ENCODE results near the gene IFTAP.

The IFTAP gene

DNA sequence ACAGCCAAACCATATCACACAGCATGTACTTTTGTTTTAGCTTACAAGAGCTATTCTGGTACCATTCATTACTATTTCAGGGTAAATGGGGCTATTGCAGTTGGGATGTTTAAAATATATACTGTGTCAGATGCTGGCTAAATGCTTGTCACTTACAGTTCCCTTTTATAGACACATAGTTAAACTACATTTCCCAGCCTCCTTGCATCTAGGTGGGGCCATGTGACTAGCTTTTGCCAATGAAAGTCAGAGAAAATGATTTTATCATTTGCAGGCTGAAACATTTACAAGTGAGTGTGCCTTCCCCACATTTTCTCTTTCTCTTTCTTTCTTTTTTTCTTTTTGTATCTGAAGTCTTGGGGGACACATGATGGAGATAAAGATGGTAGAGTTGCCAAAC, 7.8 kb upstream of the IFTAP start:
- H3K4me2 ChIP-seq (ENCODE audit: low read length): no peak overlapping the region
- H3K4me1 ChIP-seq (ENCODE audit: low read length): no peaks in the 10 kb centered on the region
- peaks cover 27% of the 10 kb centered on the region for H3K27me3 ChIP-seq (ENCODE audit: low read depth, low read length)
- TF ChIP-seq, protein P1, sequence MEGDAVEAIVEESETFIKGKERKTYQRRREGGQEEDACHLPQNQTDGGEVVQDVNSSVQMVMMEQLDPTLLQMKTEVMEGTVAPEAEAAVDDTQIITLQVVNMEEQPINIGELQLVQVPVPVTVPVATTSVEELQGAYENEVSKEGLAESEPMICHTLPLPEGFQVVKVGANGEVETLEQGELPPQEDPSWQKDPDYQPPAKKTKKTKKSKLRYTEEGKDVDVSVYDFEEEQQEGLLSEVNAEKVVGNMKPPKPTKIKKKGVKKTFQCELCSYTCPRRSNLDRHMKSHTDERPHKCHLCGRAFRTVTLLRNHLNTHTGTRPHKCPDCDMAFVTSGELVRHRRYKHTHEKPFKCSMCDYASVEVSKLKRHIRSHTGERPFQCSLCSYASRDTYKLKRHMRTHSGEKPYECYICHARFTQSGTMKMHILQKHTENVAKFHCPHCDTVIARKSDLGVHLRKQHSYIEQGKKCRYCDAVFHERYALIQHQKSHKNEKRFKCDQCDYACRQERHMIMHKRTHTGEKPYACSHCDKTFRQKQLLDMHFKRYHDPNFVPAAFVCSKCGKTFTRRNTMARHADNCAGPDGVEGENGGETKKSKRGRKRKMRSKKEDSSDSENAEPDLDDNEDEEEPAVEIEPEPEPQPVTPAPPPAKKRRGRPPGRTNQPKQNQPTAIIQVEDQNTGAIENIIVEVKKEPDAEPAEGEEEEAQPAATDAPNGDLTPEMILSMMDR (IDR thresholded peaks at IDR 0.05; ENCODE audit: low read depth, low read length): no peak
- no peak for TF ChIP-seq EZH2phosphoT487 (IDR thresholded peaks at IDR 0.05; ENCODE audit: low read depth)
- H4K20me1 ChIP-seq (ENCODE audit: insufficient read depth, low read length): no peaks in the 10 kb centered on the region
- H3K79me2 ChIP-seq (ENCODE audit: low read length): no peaks in the 10 kb centered on the region
- H3K9me3 ChIP-seq (ENCODE audit: insufficient read depth, low read length): no peaks in the 10 kb centered on the region
- H2AFZ ChIP-seq (ENCODE audit: low read depth, low read length): no peak overlapping the region
- no peaks in the 10 kb centered on the region for H3K36me3 ChIP-seq (replicated peaks; ENCODE audit: low read depth, low read length)
- no peak overlapping the region for H3K27ac ChIP-seq (ENCODE audit: low read length)
- no peak overlapping the region for H3K9ac ChIP-seq (ENCODE audit: low read length)
- H3K4me3 ChIP-seq (ENCODE audit: low read length): no peak overlapping the region

DNA sequence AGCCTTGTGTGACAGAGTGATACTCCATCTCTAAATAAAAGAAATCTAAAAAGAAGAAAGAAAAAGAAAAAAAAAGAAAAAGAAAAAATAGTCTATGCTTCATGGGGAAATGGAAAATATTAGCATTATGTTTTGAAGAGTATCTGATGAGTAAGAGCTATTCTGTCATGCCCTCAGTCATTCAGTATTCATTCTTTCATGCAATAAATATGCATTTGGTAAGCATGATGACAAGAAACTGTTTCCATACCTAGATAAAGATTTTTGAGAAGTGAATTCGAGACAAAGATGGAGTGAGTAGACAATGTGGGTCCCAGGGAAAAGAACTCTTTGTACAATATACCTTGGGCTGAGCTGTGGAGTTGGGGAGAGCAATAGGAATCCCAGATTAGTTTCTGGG, 6.2 kb upstream of the IFTAP start:
- Histone ChIP-seq H3K9ac (ENCODE audit: low read length) (no peak overlapping the region), H2AFZ (ENCODE audit: low read depth, low read length) (no peak overlapping the region), H3K4me2 (ENCODE audit: low read length) (no peak overlapping the region), H3K27ac (ENCODE audit: low read length) (no peak overlapping the region), H3K36me3 (replicated peaks; ENCODE audit: low read depth, low read length) (no peaks in the 10 kb centered on the region), H3K4me1 (ENCODE audit: low read length) (no peaks in the 10 kb centered on the region), H3K4me3 (ENCODE audit: low read length) (no peak overlapping the region), H3K9me3 (ENCODE audit: insufficient read depth, low read length) (no peaks in the 10 kb centered on the region), H4K20me1 (ENCODE audit: insufficient read depth, low read length) (no peaks in the 10 kb centered on the region), H3K27me3 (ENCODE audit: low read depth, low read length) (peaks cover 36% of the 10 kb centered on the region), H3K79me2 (ENCODE audit: low read length) (no peaks in the 10 kb centered on the region)
- no peak for TF ChIP-seq EZH2phosphoT487 (IDR thresholded peaks at IDR 0.05; ENCODE audit: low read depth)
- TF ChIP-seq, protein P1 (IDR thresholded peaks at IDR 0.05; ENCODE audit: low read depth, low read length): no peak

DNA sequence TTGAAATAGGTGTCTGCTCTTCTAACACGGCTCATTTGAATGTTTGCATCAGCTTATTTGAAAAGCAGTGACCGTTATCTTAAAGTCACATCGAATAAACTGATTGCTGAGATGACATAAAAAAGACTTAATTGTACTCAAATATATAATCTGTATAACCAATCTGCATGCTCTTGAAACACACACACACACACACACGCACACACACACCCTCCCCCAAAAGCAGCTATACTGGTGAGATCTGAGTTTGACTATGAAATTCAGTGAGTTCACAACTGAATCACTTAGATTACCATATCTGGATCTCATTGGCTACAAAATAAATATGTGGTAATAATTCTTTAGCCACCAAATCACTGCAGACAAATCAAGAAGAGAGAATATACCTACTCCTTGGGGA, 3.8 kb upstream of the IFTAP start:
- Histone ChIP-seq H3K9me3 (ENCODE audit: insufficient read depth, low read length) (no peaks in the 10 kb centered on the region), H3K4me3 (ENCODE audit: low read length) (no peak overlapping the region), H3K4me1 (ENCODE audit: low read length) (no peaks in the 10 kb centered on the region), H3K27ac (ENCODE audit: low read length) (no peak overlapping the region), H2AFZ (ENCODE audit: low read depth, low read length) (no peak overlapping the region), H4K20me1 (ENCODE audit: insufficient read depth, low read length) (no peaks in the 10 kb centered on the region), H3K27me3 (ENCODE audit: low read depth, low read length) (peaks cover 44% of the 10 kb centered on the region), H3K4me2 (ENCODE audit: low read length) (no peak overlapping the region), H3K9ac (ENCODE audit: low read length) (no peak overlapping the region), H3K36me3 (replicated peaks; ENCODE audit: low read depth, low read length) (no peaks in the 10 kb centered on the region), H3K79me2 (ENCODE audit: low read length) (no peaks in the 10 kb centered on the region)
- TF ChIP-seq EZH2phosphoT487 (IDR thresholded peaks at IDR 0.05; ENCODE audit: low read depth): no peak
- TF ChIP-seq, protein P1 (IDR thresholded peaks at IDR 0.05; ENCODE audit: low read depth, low read length): no peak

DNA sequence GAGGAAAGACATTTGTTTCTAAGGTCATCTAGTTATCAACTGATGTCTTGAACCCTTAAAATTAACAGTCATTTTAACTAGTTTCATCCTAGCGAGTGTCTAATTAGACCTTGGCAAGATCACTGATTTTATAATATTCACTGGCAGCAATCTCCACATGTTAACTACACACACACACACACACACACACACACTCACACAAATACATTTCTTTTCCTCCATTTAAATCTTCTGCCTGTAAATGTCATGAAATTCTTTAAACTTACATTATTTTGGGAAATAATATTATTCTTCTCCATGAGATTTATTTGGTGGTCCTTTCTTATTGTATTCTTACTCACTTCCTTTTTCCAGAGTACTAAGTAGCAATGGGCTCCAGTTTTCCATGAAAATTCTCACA, 2.9 kb upstream of the IFTAP start:
- no peaks in the 10 kb centered on the region for H4K20me1 ChIP-seq (ENCODE audit: insufficient read depth, low read length)
- H3K27ac ChIP-seq (ENCODE audit: low read length): no peak overlapping the region
- no peak overlapping the region for H2AFZ ChIP-seq (ENCODE audit: low read depth, low read length)
- H3K79me2 ChIP-seq (ENCODE audit: low read length): no peaks in the 10 kb centered on the region
- H3K9me3 ChIP-seq (ENCODE audit: insufficient read depth, low read length): no peaks in the 10 kb centered on the region
- TF ChIP-seq, protein P1 (IDR thresholded peaks at IDR 0.05; ENCODE audit: low read depth, low read length): no peak
- no peak for TF ChIP-seq EZH2phosphoT487 (IDR thresholded peaks at IDR 0.05; ENCODE audit: low read depth)
- H3K36me3 ChIP-seq (replicated peaks; ENCODE audit: low read depth, low read length): no peaks in the 10 kb centered on the region
- H3K4me2 ChIP-seq (ENCODE audit: low read length): no peak overlapping the region
- H3K27me3 ChIP-seq (ENCODE audit: low read depth, low read length): peaks cover 44% of the 10 kb centered on the region
- no peaks in the 10 kb centered on the region for H3K4me1 ChIP-seq (ENCODE audit: low read length)
- H3K4me3 ChIP-seq (ENCODE audit: low read length): no peak overlapping the region
- no peak overlapping the region for H3K9ac ChIP-seq (ENCODE audit: low read length)

Data from OCI-LY3 (cell line).